ENCODE measurements around the gene CRACR2B.

CRACR2B gene

DNA sequence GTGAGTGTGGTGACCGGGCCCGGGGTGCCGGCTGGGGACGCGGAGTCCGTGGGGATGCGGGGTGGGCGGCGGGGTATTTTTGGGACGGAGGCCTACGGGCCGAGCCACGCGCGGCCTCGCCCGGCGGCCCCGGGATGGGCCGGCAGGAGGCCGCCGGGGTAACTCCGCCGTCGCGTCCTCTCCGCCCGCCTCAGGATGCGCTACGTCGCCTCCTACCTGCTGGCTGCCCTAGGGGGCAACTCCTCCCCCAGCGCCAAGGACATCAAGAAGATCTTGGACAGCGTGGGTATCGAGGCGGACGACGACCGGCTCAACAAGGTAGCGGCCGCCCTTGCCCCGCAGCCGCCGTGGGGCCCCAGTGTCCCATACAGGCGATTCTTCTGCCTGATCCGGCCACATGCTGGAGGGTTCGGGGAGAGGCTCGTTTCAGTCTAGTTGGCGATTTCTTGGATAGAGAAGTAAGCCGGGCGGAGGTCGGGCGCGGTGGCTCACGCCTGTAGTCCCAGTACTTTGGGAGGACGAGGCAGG, 17.6 kb upstream of the CRACR2B start:
- DNase-seq (ENCODE audit: insufficient read length, low spot score) (no peak), FAIRE-seq (no peak)
- no peak for TF ChIP-seq POLR2A (IDR thresholded peaks at IDR 0.05; ENCODE audit: low read depth, low read length)

DNA sequence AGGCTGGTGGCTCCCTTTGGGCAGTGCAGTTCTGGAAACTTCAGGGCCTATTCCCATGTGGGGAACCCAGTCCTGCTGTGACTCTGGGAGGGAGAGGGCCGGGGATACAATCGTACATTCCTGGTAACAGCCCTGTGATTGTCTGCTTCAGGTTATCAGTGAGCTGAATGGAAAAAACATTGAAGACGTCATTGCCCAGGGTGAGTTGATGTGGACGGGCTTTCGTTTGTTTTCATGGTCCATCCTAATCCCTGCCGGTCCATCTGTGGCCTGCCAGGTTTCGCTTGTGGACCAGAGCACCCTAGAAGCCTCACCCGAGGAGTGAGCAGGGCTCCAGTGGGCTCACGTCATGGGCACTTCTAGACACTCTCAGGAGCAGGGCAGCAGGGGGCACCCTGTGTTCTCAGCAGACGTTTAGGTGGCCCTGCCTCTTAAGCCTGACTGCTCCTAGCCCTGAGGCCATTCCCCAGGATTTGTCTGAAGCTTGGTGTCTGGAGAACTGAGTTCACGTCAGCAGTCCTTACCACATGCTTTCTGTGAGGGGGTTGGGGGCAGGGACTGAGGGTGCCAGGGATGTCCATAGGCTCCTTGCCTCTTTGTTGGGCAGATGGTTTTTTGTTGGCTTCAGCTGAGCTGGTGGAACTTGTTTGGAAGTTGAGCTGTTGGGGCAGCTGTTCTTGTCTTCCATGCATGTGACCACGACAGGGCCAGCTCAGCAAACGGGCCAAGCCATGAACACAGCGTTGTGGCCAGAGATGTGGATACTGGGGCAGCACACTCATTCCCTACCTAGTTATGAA, 16.1 kb upstream of the CRACR2B start:
- no peak for TF ChIP-seq POLR2A (IDR thresholded peaks at IDR 0.05; ENCODE audit: low read depth, low read length)
- no peak for FAIRE-seq
- no peak for DNase-seq (ENCODE audit: insufficient read length, low spot score)

DNA sequence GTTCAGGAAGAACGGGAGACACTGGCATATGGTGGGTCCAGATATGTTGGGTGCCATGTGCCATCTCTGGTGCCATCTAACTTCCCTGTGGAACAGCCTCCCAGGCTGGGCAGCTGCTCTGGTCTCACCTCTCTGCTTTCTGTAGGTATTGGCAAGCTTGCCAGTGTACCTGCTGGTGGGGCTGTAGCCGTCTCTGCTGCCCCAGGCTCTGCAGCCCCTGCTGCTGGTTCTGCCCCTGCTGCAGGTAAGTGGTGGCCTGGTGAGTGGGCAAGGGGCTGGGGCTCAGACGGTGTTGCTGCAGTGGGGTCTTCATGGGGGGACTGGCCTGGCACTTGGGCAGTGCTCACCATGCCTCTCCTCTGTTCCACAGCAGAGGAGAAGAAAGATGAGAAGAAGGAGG, 15.3 kb upstream of the CRACR2B start:
- no peak for TF ChIP-seq POLR2A (IDR thresholded peaks at IDR 0.05; ENCODE audit: low read depth, low read length)
- FAIRE-seq (no peak), DNase-seq (ENCODE audit: insufficient read length, low spot score) (no peak)

DNA sequence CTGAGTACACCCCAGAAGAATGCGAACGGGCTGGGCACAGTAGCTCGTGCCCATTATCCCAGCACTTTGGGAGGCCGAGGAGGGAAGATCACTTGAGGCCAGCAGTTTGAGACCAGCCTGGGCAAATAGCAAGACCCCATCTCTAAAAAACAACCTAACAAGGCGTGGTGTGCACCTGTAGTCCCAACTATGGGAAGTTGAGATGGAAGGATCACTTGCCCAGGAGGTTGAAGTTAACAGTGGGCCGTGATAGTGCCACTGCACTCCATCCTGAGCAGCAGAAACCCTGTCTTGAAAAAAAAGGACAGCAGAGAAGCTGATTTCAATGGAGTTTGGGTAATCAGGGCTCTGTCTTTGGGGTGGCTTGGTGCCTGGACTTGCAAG, 14.7 kb upstream of the CRACR2B start:
- FAIRE-seq, result no peak
- TF ChIP-seq POLR2A (IDR thresholded peaks at IDR 0.05; ENCODE audit: low read depth, low read length), result no peak

DNA sequence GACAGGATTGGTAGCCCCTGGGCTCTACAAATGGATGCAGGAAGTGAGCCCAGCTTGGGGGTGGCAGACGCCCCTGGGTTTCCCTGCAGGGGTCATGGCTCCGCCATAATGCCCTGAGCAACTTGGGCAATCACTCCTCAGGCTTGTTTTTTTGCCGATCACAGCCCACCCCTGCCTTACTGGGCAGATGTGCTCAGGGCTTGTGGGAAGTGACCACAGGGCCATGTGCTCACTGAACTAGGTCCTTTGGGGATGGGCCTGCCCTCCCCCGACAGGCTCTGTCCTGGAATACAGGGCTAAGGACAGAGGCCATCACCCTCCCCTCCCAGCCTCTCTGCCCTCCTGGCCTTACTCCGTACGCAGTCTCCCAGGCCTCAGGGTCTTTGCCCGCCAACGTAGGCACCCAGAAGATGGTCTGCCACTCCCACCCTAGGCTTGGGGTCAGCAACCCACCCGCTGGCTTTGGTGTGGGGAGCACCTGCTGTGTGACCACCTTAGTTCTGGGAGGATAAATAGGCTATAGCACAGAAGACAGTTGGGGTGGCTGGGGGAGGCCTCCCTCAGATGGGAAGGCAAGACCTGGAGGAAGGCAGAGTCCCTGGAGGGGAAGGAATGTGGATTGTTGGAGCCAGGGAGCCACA, 14.1 kb upstream of the CRACR2B start:
- TF ChIP-seq POLR2A (IDR thresholded peaks at IDR 0.05; ENCODE audit: low read depth, low read length), result no peak
- DNase-seq (ENCODE audit: insufficient read length, low spot score) (no peak), FAIRE-seq (no peak)

More for the DNA sequence above, 14.7 kb upstream of the CRACR2B start:
- DNase-seq (ENCODE audit: insufficient read length, low spot score), result no peak

DNA sequence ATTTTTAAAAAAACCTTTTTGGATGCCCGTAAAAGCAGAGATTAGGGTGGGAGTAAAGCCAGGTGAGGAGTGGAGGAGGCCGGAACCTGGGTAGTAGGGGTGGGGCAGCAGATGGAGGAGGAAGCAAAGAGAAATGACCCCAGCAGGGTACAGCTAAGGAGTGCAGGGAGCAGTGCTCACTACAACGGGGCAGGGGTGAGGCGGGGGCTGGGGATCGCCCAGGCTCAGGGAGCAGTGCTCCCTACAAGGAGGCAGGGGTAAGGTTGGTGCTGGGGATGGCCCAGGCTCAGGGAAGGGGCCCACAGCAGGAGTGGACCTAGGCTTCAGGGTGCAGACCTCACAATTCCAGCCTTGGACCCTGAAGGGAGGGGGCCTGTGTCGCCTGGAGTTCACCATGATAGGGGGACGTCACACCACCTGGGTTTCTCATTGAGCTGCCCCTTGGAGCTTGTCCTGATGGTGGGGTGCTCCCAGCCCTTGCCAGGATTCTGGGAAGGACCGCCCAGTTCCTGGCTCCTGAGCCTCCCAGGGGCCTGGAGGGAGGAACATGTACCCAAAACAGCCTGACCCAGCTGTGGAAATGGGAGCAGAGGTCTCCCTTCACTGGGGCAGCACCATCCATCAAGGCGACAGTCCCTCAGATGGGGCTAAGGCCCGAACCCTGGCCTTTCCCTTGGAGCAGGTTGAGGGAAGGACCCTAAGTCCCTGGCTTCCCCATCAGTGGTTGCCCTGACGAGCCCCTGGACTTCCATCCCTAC, 11.9 kb upstream of the CRACR2B start:
- TF ChIP-seq POLR2A (IDR thresholded peaks at IDR 0.05; ENCODE audit: low read depth, low read length), result no peak
- DNase-seq (ENCODE audit: insufficient read length, low spot score) (no peak), FAIRE-seq (no peak)

DNA sequence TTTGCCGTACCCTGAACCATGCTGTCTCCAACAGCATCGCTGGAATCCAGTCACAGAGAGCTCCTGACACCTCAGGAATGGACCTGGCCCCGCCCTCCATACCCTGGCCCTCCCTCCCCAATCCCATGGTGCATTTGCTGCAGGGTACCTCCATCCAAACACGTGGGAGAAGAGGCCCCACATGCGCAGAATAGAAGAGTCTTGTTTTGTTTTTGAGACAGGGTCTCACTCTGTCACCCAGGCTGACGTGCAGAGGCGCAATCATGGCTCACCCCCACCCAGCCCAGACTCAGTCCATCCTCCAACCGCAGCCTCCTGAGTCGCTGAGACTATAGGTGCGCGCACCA, 11.3 kb upstream of the CRACR2B start:
- TF ChIP-seq POLR2A (IDR thresholded peaks at IDR 0.05; ENCODE audit: low read depth, low read length), result no peak
- FAIRE-seq, result no peak
- no peak for DNase-seq (ENCODE audit: insufficient read length, low spot score)

DNA sequence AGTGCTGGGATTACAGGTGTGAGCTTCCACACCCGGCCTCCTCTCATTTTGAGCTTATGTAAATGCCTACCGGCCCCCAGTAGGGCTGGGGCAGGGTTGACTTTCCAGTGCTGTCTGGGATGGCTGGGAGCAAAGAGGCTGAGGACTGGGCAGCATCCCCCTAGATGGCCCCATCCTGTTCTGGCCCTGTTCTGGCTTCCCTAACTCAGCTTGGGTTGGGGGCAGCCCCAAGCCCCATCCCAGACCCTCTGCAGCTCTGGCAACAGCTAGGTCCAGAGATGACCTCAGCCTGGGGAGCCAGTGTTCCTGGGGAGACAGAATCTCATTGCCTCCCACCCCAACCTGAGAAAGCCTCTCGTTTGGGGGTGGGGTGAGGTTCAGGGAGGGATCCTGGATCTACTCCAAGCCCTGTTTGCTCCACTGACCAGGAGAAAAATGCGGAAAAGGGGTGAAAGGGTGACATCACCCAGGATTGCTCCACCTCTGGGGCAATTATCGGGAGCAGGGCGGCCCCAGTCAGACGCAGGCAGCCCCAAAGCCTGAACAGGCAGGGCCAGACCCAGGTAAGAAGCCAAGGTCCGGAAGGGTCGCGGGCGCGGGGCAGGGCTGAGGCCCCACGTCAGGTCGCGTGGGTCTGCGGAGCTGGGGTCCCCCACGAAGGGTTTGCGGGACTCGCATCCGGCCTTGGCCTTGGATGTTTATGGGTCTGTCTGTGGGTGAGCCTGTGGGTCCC, 9.2 kb upstream of the CRACR2B start, which contains the start of gene PNPLA2:
PNPLA2 (plus strand) TSS at position 519 of the 733 bp plus-strand sequence. CDS start 805 bp downstream, outside the sequence.
- no peak for TF ChIP-seq POLR2A (IDR thresholded peaks at IDR 0.05; ENCODE audit: low read depth, low read length)
- FAIRE-seq (no peak), DNase-seq (ENCODE audit: insufficient read length, low spot score) (no peak)

DNA sequence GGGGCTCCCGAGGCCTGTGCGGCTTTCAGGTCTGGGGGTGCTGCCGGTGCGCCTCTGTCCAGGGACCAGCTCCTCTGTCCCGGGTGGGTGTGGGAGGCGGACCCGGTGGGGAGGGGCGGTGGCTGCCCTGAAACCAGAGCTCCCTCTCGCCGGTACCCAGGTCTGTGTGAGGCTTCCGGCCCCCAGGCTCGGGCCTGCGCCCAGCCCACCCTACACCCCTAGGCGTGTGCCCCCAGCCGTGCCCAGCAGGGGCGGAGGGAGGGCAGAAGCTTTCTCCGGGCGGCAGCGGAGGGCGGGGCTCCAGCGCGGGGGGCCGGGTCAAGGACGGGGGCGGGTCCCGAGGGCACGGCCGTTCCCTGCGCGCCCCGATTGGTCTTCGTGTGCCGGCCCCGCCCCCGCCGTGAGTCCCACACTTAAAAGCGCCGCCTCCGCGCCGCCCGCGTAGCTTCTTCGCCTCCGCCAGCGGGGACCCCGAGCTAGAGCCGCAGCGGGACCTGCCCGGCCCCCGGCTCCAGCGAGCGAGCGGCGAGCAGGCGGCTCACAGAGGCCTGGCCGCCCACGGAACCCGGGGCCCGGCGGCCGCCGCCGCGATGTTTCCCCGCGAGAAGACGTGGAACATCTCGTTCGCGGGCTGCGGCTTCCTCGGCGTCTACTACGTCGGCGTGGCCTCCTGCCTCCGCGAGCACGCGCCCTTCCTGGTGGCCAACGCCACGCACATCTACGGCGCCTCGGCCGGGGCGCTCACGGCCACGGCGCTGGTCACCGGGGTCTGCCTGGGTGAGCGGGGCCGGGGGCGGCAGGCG, 8.4 kb upstream of the CRACR2B start:
- no peak for FAIRE-seq
- DNase-seq (ENCODE audit: insufficient read length, low spot score), result no peak
- peak; percentile 81 for TF ChIP-seq POLR2A (IDR thresholded peaks at IDR 0.05; ENCODE audit: low read depth, low read length)

DNA sequence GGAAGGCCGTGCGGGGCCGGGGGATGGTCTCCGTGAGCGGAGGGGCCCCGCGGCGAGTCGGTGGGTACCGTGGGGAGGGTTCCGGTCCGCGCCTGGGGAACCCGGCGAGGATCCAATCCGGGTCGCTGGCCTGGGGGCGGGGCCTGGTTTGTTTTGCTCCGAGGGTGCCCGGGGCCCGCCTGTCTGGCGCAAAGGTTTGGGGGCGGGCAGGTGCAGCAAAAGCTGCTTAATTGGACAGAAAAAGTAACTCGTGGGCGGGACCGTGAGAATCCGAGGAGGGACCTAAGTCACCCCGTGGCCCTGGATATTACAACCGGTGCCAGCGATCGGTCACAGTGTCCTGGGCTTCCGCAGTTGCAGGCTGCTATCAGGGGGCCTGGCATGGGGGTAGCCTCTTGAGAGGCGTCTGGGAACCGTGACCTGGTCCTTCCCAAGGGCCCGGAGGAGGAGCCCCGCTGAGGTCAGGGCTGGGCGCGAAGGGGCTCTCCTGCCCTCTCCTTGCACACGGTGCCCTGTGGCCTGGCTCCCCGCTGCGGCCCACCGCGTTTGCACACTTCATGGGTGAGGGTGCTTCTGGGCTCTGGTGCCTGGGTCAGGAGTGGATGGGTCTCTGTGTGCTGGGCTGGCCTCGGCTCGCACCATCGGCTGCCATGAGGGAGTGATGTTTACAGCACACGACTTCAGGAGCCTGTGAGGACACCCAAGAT, 7.6 kb upstream of the CRACR2B start:
- no peak for FAIRE-seq
- DNase-seq (ENCODE audit: insufficient read length, low spot score), result peak; percentile 77
- peak; percentile 42 for TF ChIP-seq POLR2A (IDR thresholded peaks at IDR 0.05; ENCODE audit: low read depth, low read length)

DNA sequence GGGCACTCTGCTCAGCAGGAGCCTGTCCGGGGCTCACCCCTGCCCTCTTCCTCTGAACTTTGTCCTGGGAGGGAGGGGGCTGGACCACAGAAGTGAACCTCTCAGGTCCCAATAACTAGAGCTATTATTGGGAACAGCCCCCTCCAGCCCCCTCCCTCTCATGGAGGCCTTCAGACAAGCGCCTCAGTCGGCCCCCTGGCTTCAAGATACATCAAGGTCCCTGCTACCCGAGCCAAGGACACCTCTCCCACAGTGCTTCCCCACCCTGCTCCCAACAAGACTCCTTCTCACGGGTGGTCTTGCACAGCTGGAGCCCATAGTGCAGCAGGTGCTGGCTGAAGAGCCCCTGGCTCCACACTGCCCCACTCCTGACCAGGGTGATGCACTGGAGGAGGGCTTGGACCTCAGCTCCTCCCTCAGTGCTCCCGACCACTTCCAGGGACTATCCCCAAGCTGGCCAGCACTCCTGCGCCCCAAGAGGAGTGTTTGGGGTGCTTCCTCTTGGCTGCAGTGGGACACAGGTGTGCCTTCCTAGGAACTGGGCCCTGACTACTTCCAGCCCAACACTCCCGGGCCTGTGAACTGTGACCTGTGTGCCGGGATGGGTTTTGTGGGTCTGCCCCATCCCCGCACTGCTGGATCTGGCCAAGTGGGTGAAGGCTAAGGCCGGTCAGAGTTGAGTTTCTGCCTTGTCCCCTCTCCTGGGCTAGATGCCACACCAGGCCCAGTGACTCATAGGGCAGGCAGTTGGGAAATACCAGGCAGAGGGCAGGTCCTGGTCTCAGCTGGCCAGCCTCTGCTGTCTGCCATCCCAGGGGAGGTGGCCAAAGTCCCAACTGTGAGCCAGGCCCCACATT, 6.8 kb upstream of the CRACR2B start:
- FAIRE-seq (peak; percentile 43), DNase-seq (ENCODE audit: insufficient read length, low spot score) (peak; percentile 98)
- no peak; the same call in 1 of the 2 replicates for TF ChIP-seq POLR2A (IDR thresholded peaks at IDR 0.05; ENCODE audit: low read depth, low read length)

Measured in H54 (cell line).